Smooth muscle cell (in vitro differentiated cells): Measurements from ENCODE around the gene IBA57. TPM values are rescaled to one million over a fixed set of nuclear protein-coding genes. Genes with fewer than 3 reads are reported as not detected.

Source experiments
- DNase-seq: peaks from one replicate; lab custom pipeline; 2025; ENCODE audit not compliant: unreplicated experiment; lab: John Stamatoyannopoulos, UW
- H2AFZ ChIP-seq: fragments of 200-600 bp; sonication (generic); 2 replicates; pipeline ENCODE4 v1.6.0; 2016; ENCODE audit warnings: antibody characterized with exemption, low read depth, mild to moderate bottlenecking
- H3F3A ChIP-seq: fragments of 200-600 bp; sonication (generic); 2 replicates; pipeline ENCODE4 v1.6.0; 2017; ENCODE audit warnings: antibody characterized with exemption, low read depth
- H3K27ac ChIP-seq: fragments of 200-600 bp; sonication (generic); 2 replicates; pipeline ENCODE4 v1.5.1; 2016; ENCODE audit warnings: low read depth, mild to moderate bottlenecking
- H3K27me3 ChIP-seq: fragments of 200-600 bp; sonication (generic); 2 replicates; pipeline ENCODE4 v1.6.1; 2016; ENCODE audit warnings: low read depth, mild to moderate bottlenecking
- H3K36me3 ChIP-seq: fragments of 200-600 bp; sonication (generic); 2 replicates; pipeline ENCODE4 v1.5.1; 2016; ENCODE audit warnings: low read depth
- H3K4me1 ChIP-seq: fragments of 200-600 bp; sonication (generic); 2 replicates; pipeline ENCODE4 v1.5.1; 2016; ENCODE audit warnings: low read depth
- H3K4me2 ChIP-seq: fragments of 200-600 bp; sonication (generic); 2 replicates; pipeline ENCODE4 v1.6.0; 2016; ENCODE audit warnings: mild to moderate bottlenecking
- H3K4me3 ChIP-seq: fragments of 200-600 bp; sonication (generic); 2 replicates; pipeline ENCODE4 v1.5.1; 2016; ENCODE audit warnings: mild to moderate bottlenecking
- H3K79me2 ChIP-seq: fragments of 200-600 bp; sonication (generic); 2 replicates; pipeline ENCODE4 v1.6.0; 2016; ENCODE audit warnings: low read depth, mild to moderate bottlenecking
- H3K9ac ChIP-seq: fragments of 200-600 bp; sonication (generic); 2 replicates; pipeline ENCODE4 v1.6.0; 2016; ENCODE audit warnings: low read depth
- H3K9me3 ChIP-seq: fragments of 200-600 bp; sonication (generic); replicated peaks from 2 replicates; pipeline ENCODE4 v1.5.1; 2016; ENCODE audit warnings: low read depth
- H4K20me1 ChIP-seq: fragments of 200-600 bp; sonication (generic); 2 replicates; pipeline ENCODE4 v1.6.0; 2016; ENCODE audit warnings: low read depth
- WGBS: methylation state at CpG from one replicate; pipeline ENCODE4 v1.1.7; 2016; ENCODE audit warnings: low lambda C conversion rate; 5-methylcytosine and 5-hydroxymethylcytosine counted together
- polyA plus RNA-seq: library from polyadenylated mRNA; unstranded; fragments of >200 nt; fragmentation: Nextera tagmentation; extraction: Ambion mirVana; gene quantifications from 2 replicates; pipeline ENCODE4 v1.2.1, GENCODE V29; 2016
- total RNA-seq: library from RNA; depleted of rRNA; stranded (reverse); fragments of >200 nt; gene quantifications from 2 replicates; pipeline ENCODE4 v1.2.3, GENCODE V29; 2014
- TF ChIP-seq, protein P1 (sequence below): fragments of 200-600 bp; sonication (generic); IDR thresholded peaks from 2 replicates; pipeline ENCODE4 v1.5.1; 2017; ENCODE audit warnings: borderline replicate concordance, mild to moderate bottlenecking, antibody characterized with exemption; ENCODE audit not compliant: insufficient read depth, poor library complexity, severe bottlenecking

Gene IBA57
- total and polyA plus RNA-seq, 2 experiments from 2014 or later = 1.6 to 1.8 TPM

DNA sequence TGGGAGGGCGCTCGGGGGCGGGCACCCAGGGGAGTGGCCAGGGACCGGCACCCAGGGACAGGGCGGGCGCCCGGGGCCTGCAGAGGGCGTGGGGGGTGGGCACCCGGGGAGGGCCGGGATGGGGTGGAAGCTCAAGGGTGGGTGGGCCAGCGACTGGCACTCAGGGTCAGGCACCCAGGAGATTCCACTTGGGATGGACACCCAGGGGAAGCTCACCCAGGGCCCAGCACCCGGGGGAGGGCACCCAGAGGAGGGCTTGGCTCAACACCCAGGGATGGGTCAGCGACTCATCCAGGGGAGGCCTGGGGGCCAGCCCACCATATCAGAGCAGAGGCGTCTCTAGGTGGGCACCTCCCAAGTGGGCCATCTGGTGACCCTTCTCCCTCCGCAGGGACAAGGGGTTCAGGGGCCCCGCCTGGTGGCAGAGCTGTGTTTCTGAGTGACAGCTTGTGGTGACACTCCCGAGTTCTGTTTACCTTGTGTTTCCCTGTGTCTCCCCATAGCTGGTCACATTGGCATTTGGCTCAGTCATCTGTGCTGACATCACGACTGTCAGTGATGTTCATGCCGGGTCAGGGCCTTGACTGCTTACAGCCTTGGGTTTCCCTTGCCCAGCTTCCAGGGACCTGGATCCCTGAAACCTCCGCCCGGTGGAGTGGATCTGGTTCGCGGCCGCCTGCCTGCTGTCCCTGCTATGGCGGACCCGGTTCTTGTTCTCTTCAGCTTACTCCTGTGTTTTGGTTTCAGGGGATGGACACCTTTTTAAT, 749 bp downstream of the IBA57 start:
- WGBS = 30% methylated on average over 22 of the region's 26 CpGs
- peak; percentile 88 for DNase-seq

DNA sequence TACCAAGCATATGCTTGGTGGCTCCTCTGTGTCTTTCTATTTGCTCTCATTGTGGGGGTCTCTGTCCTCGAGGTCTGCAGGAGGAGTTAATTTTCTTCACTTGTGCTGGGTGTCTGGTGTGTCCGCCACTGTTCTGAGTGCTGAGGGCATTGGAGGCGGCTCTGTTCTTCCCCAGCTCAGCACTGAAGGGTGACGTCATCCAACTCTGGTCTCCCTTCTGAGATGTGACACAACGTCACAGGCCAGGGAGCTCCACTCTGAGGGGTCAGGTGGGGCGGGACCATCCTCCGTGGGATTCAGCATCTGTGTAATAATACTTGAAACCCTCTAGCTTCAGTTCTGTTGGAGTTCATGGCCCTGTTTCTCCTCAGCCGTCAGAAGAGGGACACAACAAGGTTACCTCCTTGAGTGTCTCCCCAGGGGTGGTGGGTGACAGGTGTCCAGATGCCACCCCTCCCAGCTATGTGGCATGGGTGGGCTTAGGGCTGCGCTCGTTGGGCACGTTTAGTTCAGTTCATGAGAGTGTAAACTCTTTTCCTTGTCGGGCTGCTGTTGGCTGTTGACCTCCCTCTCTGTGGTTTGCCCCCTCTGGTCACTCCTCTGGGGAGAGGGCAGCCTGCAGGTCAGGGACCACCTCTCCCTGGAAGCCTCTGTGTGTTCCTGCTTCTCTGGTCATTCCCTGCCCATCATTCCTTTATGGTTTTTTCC, 3.1 kb downstream of the IBA57 start:
- Histone ChIP-seq H3K79me2 (peaks cover 12% of the 10 kb centered on the region), H3K4me3 (no peak overlapping the region), H3K27ac (no peak overlapping the region), H3K9me3 (no peaks in the 10 kb centered on the region), H3K36me3 (no peaks in the 10 kb centered on the region), H3K27me3 (no peaks in the 10 kb centered on the region), H3K4me2 (no peak overlapping the region), H3F3A (no peaks in the 10 kb centered on the region), H4K20me1 (peaks cover 15% of the 10 kb centered on the region), H3K9ac (no peak overlapping the region), H3K4me1 (peaks cover 5% of the 10 kb centered on the region), H2AFZ (no peak overlapping the region)
- TF ChIP-seq, protein P1, sequence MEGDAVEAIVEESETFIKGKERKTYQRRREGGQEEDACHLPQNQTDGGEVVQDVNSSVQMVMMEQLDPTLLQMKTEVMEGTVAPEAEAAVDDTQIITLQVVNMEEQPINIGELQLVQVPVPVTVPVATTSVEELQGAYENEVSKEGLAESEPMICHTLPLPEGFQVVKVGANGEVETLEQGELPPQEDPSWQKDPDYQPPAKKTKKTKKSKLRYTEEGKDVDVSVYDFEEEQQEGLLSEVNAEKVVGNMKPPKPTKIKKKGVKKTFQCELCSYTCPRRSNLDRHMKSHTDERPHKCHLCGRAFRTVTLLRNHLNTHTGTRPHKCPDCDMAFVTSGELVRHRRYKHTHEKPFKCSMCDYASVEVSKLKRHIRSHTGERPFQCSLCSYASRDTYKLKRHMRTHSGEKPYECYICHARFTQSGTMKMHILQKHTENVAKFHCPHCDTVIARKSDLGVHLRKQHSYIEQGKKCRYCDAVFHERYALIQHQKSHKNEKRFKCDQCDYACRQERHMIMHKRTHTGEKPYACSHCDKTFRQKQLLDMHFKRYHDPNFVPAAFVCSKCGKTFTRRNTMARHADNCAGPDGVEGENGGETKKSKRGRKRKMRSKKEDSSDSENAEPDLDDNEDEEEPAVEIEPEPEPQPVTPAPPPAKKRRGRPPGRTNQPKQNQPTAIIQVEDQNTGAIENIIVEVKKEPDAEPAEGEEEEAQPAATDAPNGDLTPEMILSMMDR = no peak
- no peak for DNase-seq
- WGBS = 91% methylated on average over 12 of the region's 12 CpGs

More for the DNA sequence above, 749 bp downstream of the IBA57 start:
- Histone ChIP-seq H3K27ac (peak overlapping the region; percentile 100), H3K79me2 (peaks cover 12% of the 10 kb centered on the region), H2AFZ (no peak overlapping the region), H3K9me3 (no peaks in the 10 kb centered on the region), H4K20me1 (no peaks in the 10 kb centered on the region), H3K4me1 (peaks cover 13% of the 10 kb centered on the region), H3F3A (no peaks in the 10 kb centered on the region), H3K4me2 (peak overlapping the region; percentile 94), H3K27me3 (no peaks in the 10 kb centered on the region), H3K36me3 (no peaks in the 10 kb centered on the region), H3K9ac (peak overlapping the region; percentile 97), H3K4me3 (peak overlapping the region; percentile 97)
- TF ChIP-seq, protein P1 = peak; percentile 14

DNA sequence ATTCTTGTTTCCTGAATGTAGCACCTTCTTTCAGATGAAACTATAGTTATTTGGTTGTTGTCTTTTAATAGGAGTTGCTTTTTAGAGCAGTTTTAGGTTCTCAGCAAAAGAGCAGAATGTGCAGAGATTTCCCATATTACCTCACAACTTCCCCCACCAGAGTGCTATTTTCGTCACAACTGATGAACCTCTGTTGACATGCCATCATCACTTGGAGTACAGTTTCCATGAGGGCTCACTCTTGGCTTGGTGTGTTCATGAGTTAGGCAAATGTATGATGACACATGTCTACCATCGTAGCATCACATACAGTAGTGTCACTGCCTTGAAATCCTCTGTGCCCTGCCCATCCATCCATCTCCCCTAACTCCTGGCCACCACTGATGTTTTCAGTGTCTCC, 3.7 kb downstream of the IBA57 start:
- H4K20me1 ChIP-seq = peaks cover 16% of the 10 kb centered on the region
- no peaks in the 10 kb centered on the region for H3K27me3 ChIP-seq
- H3F3A ChIP-seq = no peaks in the 10 kb centered on the region
- 91% methylated on average over 2 of the region's 2 CpGs for WGBS
- H3K79me2 ChIP-seq = peaks cover 12% of the 10 kb centered on the region
- peaks cover 5% of the 10 kb centered on the region for H3K4me1 ChIP-seq
- H3K9me3 ChIP-seq = no peaks in the 10 kb centered on the region
- DNase-seq = no peak
- TF ChIP-seq, protein P1 = no peak
- H3K4me2 ChIP-seq = no peak overlapping the region
- H3K36me3 ChIP-seq = no peaks in the 10 kb centered on the region
- no peak overlapping the region for H3K9ac ChIP-seq
- H2AFZ ChIP-seq = no peak overlapping the region
- no peak overlapping the region for H3K27ac ChIP-seq
- no peak overlapping the region for H3K4me3 ChIP-seq
